Measurements from ENCODE around the gene KCNMA1. TPM values are rescaled to one million over a fixed set of nuclear protein-coding genes. Genes with fewer than 3 reads are reported as not detected.

Gene KCNMA1
- total and polyA plus RNA-seq, 7 experiments from 2014 or later: 0.42 TPM; not detected in 6

GRCh38 chr10:77649333-77650331, 12.0 kb upstream of the KCNMA1 start:
- POLR2A ChIA-PET: no interaction called here
- DNase-seq (no peak), ATAC-seq (no peak)
- no peaks in the 10 kb centered on the region for H3K9me3 ChIP-seq (ENCODE audit: control insufficient read depth in 2 of 3, low read length in 3 of 3)
- no peak overlapping the region for H3K27ac ChIP-seq (ENCODE audit: low read depth, low read length)
- CTCF ChIA-PET: no interaction called here
- no peaks in the 10 kb centered on the region for H3K4me1 ChIP-seq (ENCODE audit: control insufficient read depth in 2 of 2, insufficient read depth in 2 of 2, low read length in 2 of 2)
- Mint-ChIP-seq H3K4me3 (no peak overlapping the region), H3K9me3 (peaks cover 0 to 18% (median 2%) of the 10 kb centered on the region in 11 donors), H3K27me3 (peaks cover 2 to 34% (median 23%) of the 10 kb centered on the region in 5 donors), H3K27ac (no peak overlapping the region), H3K36me3 (peaks cover 0 to 6% (median 0%) of the 10 kb centered on the region in 5 donors), H3K4me1 (no peaks in the 10 kb centered on the region)
- no peak overlapping the region for H3K4me3 ChIP-seq (ENCODE audit: low read length)
- no peaks in the 10 kb centered on the region for H3K27me3 ChIP-seq (ENCODE audit: control insufficient read depth in 2 of 2, insufficient read depth in 2 of 2, low read length in 2 of 2)
- H3K36me3 ChIP-seq (ENCODE audit: control insufficient read depth in 2 of 3, insufficient read depth in 3 of 3, low read length in 3 of 3): no peaks in the 10 kb centered on the region
- intact Hi-C loops (cut with micrococcal nuclease): no loop called here

- ChIA-PET CTCF (no interaction called here), POLR2A (no interaction called here)
- no peak overlapping the region for H3K27ac ChIP-seq (ENCODE audit: low read depth, low read length)
- peaks cover 2 to 33% (median 26%) of the 10 kb centered on the region in 5 donors for H3K27me3 Mint-ChIP-seq
- no peaks in the 10 kb centered on the region for H3K27me3 ChIP-seq (ENCODE audit: control insufficient read depth in 2 of 2, insufficient read depth in 2 of 2, low read length in 2 of 2)
- H3K9me3 Mint-ChIP-seq: peaks cover 0 to 15% (median 2%) of the 10 kb centered on the region in 11 donors
- no peaks in the 10 kb centered on the region for H3K36me3 ChIP-seq (ENCODE audit: control insufficient read depth in 2 of 3, insufficient read depth in 3 of 3, low read length in 3 of 3)
- no peaks in the 10 kb centered on the region for H3K4me1 ChIP-seq (ENCODE audit: control insufficient read depth in 2 of 2, insufficient read depth in 2 of 2, low read length in 2 of 2)
- no peaks in the 10 kb centered on the region for H3K4me1 Mint-ChIP-seq
- no peak overlapping the region for H3K27ac Mint-ChIP-seq
- H3K4me3 ChIP-seq (ENCODE audit: low read length): no peak overlapping the region
- DNase-seq: no peak
- peaks cover 0 to 6% (median 0%) of the 10 kb centered on the region in 5 donors for H3K36me3 Mint-ChIP-seq
- H3K4me3 Mint-ChIP-seq: no peak overlapping the region
- ATAC-seq: no peak
- intact Hi-C loops (cut with micrococcal nuclease): no loop called here
- H3K9me3 ChIP-seq (ENCODE audit: control insufficient read depth in 2 of 3, low read length in 3 of 3): no peaks in the 10 kb centered on the region
These were observed 10.9 kb upstream of the KCNMA1 start for GRCh38 chr10:77648472-77648871.

DNA sequence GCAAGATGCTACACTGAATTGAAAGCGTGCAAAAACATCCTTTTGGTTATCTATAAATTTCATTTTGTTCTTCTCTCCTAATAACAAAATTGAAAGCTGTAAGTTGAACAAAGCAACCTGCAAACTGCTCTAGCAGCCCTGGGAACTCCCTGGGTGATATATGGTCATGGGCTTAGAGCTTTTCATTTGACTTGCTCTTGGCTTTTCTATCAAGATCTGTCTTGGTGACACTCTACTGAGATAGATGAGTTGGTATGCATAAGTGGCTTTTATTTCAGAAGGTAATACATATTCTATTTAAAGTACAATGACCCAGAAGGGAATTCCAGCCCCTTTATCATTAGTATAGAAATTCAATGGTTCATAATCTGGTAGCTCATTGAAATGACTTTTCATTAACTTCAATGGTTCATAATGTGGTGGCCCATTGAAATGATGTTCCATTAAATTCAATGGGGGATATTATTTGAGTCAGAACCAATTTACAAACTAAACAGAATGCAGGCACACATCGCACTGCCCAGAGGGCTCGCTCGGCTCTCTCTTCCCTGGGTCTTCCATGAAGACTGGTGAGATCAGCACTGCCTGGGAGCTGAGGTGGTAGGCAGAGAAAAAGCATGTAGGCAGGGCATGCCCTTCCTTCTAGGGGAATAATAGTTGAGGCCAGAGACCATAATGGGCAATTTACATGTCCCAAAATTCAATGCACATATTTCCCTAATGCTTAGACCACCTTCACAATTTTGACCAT, 10.1 kb upstream of the KCNMA1 start:
- ATAC-seq (no peak), DNase-seq (no peak)
- Mint-ChIP-seq H3K36me3 (peaks cover 0 to 6% (median 0%) of the 10 kb centered on the region in 5 donors), H3K27me3 (peaks cover 2 to 29% (median 23%) of the 10 kb centered on the region in 5 donors), H3K4me3 (no peak overlapping the region), H3K9me3 (peaks cover 0 to 10% (median 0%) of the 10 kb centered on the region in 11 donors), H3K27ac (no peak overlapping the region), H3K4me1 (no peaks in the 10 kb centered on the region)
- no peaks in the 10 kb centered on the region for H3K4me1 ChIP-seq (ENCODE audit: control insufficient read depth in 2 of 2, insufficient read depth in 2 of 2, low read length in 2 of 2)
- H3K27me3 ChIP-seq (ENCODE audit: control insufficient read depth in 2 of 2, insufficient read depth in 2 of 2, low read length in 2 of 2): no peaks in the 10 kb centered on the region
- H3K27ac ChIP-seq (ENCODE audit: low read depth, low read length): no peak overlapping the region
- H3K9me3 ChIP-seq (ENCODE audit: control insufficient read depth in 2 of 3, low read length in 3 of 3): no peaks in the 10 kb centered on the region
- CTCF ChIA-PET: interaction anchor here (0.7 kb wide), 1 partner anchor 534 kb away, joined by 3 read pairs; no protein-coding TSS in a partner anchor
- no peak overlapping the region for H3K4me3 ChIP-seq (ENCODE audit: low read length)
- no peaks in the 10 kb centered on the region for H3K36me3 ChIP-seq (ENCODE audit: control insufficient read depth in 2 of 3, insufficient read depth in 3 of 3, low read length in 3 of 3)
- intact Hi-C loops (cut with micrococcal nuclease): no loop called here
- POLR2A ChIA-PET: no interaction called here

DNA sequence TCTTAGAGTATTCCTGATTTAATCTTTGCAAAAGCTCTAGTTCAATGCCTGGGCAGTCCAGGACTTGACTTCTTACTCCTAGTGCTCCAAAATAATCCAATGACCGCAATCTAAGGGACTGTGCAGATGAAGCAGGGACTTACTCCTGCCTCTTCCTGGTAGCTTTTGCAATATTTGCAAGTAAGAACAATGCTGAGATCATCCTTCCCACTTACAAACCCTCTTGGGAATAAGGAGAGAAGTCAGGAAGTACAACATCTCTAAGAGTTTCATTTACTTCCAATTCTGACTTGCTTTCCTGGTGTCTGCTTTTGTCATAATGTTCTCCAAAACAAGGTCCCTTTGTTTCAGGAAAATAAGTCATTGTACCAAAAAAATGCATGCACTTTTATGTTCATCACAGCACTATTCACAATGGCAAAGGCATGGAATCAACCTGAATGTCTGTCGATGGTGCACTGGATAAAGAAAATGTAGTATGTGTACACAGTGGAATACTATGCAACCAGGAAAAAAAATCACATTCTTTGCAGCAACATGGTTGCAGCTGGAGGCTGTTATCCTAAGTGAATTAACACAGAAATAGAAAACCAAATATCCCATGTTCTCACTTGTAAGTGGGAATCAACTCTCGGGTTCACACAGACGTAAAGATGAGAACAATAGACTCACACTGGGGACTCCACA, 7.1 kb upstream of the KCNMA1 start:
- no peak overlapping the region for H3K4me3 ChIP-seq (ENCODE audit: low read length)
- ATAC-seq (no peak), DNase-seq (no peak)
- POLR2A ChIA-PET: no interaction called here
- Mint-ChIP-seq H3K4me1 (peaks cover 0 to 9% (median 6%) of the 10 kb centered on the region in 7 donors), H3K36me3 (no peaks in the 10 kb centered on the region), H3K4me3 (no peak overlapping the region), H3K9me3 (peaks cover 0 to 1% (median 0%) of the 10 kb centered on the region in 11 donors), H3K27me3 (peaks cover 25 to 47% (median 40%) of the 10 kb centered on the region in 5 donors), H3K27ac (no peak overlapping the region)
- no peaks in the 10 kb centered on the region for H3K36me3 ChIP-seq (ENCODE audit: control insufficient read depth in 2 of 3, insufficient read depth in 3 of 3, low read length in 3 of 3)
- peaks cover 0 to 5% of the 10 kb centered on the region in 2 donors for H3K27me3 ChIP-seq (ENCODE audit: control insufficient read depth in 2 of 2, insufficient read depth in 2 of 2, low read length in 2 of 2)
- peaks cover 0 to 4% of the 10 kb centered on the region in 2 donors for H3K4me1 ChIP-seq (ENCODE audit: control insufficient read depth in 2 of 2, insufficient read depth in 2 of 2, low read length in 2 of 2)
- CTCF ChIA-PET: interaction anchor here (1.5 kb wide), 1 partner anchor 470 kb away, joined by 4 read pairs; no protein-coding TSS in a partner anchor
- H3K9me3 ChIP-seq (ENCODE audit: control insufficient read depth in 2 of 3, low read length in 3 of 3): no peaks in the 10 kb centered on the region
- intact Hi-C loops (cut with micrococcal nuclease): loop anchor here in 1 of 2 donors (5.0 kb wide), 2 partner anchors 252 to 392 kb away; no protein-coding TSS in a partner anchor
- H3K27ac ChIP-seq (ENCODE audit: low read depth, low read length): no peak overlapping the region

GRCh38 chr10:77643795-77644468, 6.3 kb upstream of the KCNMA1 start:
- Mint-ChIP-seq H3K27ac (no peak overlapping the region), H3K4me1 (peaks cover 0 to 11% (median 6%) of the 10 kb centered on the region in 7 donors), H3K36me3 (no peaks in the 10 kb centered on the region), H3K9me3 (peaks cover 0 to 1% (median 0%) of the 10 kb centered on the region in 11 donors), H3K27me3 (peaks cover 33 to 55% (median 48%) of the 10 kb centered on the region in 5 donors), H3K4me3 (no peak overlapping the region)
- H3K4me3 ChIP-seq (ENCODE audit: low read length): no peak overlapping the region
- H3K9me3 ChIP-seq (ENCODE audit: control insufficient read depth in 2 of 3, low read length in 3 of 3): no peaks in the 10 kb centered on the region
- no peak overlapping the region for H3K27ac ChIP-seq (ENCODE audit: low read depth, low read length)
- intact Hi-C loops (cut with micrococcal nuclease): loop anchor here in 1 of 2 donors (5.0 kb wide), 2 partner anchors 252 to 392 kb away; no protein-coding TSS in a partner anchor
- peaks cover 0 to 4% of the 10 kb centered on the region in 2 donors for H3K4me1 ChIP-seq (ENCODE audit: control insufficient read depth in 2 of 2, insufficient read depth in 2 of 2, low read length in 2 of 2)
- peaks cover 0 to 5% of the 10 kb centered on the region in 2 donors for H3K27me3 ChIP-seq (ENCODE audit: control insufficient read depth in 2 of 2, insufficient read depth in 2 of 2, low read length in 2 of 2)
- POLR2A ChIA-PET: no interaction called here
- no peak for DNase-seq
- ATAC-seq: no peak
- CTCF ChIA-PET: interaction anchor here (1.5 kb wide), 1 partner anchor 470 kb away, joined by 4 read pairs; no protein-coding TSS in a partner anchor
- H3K36me3 ChIP-seq (ENCODE audit: control insufficient read depth in 2 of 3, insufficient read depth in 3 of 3, low read length in 3 of 3): no peaks in the 10 kb centered on the region

Data from naive thymus-derived CD4-positive, alpha-beta T cell (primary cell).